Brain pericyte (primary cell): ENCODE measurements around the gene ACSS1.

Experiments
- DNase-seq: peaks from one replicate; pipeline ENCODE4 v3.0.0-alpha.2; 2012; ENCODE audit warnings: low read depth, low spot score

The ACSS1 gene

DNA sequence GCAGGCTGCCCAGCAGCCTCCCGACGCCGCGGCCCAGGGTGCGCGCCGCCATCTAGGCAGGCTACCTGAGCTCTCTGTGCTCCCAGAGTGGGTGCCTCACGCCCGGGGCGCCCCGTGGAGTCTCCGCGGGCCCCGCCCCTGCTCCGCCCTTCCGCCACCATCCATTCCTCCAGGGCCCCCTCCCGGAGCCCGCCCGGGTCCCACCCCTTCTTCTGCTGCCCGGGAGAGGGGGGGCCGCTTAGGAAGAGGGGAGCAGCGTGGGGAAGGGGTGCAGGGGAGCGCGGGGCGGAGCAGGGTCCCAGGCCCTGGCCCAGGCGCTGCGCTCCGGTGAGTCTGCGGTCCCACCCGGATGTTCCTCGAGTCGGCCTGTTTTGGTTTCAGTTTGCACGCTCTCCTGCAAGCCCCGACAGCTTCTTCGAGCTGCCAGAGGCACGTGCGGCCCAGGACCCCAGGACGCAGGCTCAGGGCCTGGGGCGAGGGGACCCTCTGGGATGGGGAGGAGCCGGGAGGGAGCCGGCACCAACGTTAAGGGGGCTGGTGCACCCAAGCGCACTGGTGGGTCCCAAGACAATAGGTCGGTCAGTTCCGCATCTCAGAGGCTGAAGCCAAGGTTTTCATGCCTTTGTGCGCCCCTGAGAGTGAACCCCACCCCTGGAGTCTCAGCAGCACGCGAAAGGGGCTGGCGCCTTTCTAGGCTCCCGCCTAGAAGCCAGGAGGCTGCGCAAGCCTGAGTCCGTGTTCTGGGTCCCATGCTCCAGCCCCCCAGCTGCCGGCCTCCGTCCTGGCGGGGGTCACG, at the start of gene ACSS1:
Gene ACSS1 (minus strand): TSS at position 89 of the 796 bp plus-strand sequence. CDS start 37 bp downstream, at position 52.
- no peak for DNase-seq

DNA sequence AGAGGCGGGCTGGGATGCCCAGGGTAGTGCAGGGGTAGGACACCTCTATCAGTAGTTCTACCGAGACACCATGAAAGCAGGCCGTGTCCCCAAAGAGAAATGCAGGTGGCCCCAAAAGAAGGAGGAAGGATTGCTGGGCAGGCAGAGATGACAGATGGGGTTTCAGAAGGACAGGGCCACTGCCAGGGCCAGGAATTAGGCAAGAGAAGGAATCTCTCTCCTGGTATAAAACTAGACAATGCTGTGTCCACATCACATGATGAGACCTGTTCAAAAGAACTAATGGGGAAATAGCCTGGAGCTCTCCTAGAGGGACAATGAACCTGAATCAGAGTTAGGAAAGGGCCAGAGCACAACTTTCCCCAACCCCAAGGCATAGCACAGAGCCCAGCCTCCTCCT, 45.6 kb upstream of the ACSS1 start:
- no peak for DNase-seq

DNA sequence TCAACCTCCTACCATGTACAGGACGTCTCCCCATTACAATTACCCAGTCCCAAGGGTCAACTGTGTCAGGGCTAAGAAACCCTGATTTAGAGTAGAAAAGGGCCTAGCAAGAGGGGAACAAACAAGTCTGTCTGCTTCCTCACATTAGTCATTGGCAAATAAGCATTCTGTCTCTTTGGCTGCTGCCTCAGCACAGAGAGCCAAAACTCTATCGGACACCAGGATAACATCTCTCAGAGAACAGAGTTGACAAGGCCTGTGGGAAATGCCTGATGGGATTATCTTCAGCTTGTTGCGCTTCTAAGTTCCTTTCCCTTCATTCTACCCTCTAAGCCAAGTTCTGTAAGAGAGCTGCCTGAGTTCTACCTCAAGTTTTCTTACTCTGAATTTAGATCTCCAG, 43.0 kb upstream of the ACSS1 start:
- DNase-seq = no peak

DNA sequence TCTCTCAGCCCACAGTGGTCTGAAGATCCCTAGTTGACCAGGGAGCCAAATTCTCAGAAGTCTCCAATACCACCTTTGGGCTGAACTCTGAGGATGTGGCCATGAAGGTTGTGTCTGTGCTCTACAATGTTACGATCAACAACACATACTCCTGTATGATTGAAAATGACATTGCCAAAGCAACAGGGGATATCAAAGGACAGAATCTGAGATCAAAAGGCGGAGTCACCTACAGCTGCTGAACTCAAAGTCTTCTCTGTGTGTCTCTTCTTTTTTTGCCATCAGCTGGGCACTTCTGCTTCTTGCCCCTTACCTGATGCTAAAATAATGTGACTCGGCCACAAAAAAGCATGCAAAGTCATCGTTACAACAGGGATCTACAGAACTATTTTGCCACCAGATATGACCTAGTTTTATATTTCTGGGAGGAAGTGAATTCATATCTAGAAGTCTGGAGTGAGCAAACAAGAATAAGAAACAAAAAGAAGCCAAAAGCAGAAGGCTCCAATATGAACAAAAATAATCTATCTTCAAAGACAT, 41.7 kb upstream of the ACSS1 start:
- no peak for DNase-seq

DNA sequence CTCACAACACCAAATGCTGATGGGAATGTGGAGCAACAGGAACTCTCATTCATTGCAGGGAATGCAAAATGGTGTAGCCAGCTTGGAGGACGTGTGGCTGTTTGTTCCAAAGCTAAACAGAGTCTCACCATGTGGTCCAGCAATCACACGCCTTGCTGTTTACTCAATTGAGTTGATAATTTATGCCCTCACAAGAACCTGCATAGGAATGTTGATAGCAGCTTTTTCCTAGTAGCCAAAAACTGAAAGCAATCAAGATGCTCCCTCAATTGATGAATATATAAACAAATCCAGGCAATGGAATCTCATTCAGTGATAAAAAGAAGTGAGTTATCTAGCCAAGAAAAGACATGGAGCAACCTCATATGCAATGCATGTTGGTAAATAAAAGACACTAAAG, 39.6 kb upstream of the ACSS1 start:
- DNase-seq = no peak

DNA sequence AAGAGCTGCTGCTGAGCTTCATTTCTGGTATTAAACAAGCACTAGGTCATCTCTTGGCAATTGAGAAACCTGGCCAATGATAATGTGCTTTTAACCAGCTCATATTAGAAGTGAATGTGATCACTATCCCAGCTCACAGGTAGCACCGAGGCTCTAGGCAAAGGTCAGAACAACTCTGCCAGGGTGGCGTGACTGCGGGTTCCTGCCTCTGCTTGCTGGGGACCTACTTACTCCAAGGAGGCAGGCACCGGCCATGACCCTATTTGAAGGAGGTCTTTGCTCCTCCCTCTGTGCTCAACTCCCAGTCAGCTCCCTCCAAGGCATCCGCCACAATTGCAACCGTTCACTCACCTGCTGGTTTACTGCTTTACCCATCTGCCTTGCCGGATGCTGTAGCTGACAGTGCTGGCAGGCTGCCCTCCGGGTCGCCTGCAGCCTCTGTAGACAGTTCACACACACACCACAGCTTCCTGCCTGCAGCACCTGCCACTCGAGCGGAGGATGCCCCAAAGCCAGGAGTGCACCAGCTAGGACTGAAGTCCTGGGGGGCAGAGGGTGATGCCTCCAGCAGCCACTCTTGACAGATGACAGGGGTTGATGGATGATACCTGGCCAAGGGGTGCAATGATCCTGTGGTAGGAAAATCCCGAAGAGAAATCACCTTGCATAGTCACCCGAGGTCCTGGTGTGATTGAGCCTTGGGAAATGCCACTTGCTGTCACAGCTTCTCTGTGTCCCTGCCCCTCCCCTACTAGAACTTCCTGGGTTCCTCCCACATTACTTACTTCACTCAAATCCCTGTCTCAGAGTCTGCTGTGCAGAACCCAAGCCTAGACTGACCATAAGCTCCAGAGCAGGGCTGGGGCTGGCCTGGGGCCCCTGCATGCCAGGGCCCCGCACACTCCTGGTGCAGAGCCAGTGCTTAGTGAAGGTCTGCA, 32.8 kb upstream of the ACSS1 start:
- no peak for DNase-seq

DNA sequence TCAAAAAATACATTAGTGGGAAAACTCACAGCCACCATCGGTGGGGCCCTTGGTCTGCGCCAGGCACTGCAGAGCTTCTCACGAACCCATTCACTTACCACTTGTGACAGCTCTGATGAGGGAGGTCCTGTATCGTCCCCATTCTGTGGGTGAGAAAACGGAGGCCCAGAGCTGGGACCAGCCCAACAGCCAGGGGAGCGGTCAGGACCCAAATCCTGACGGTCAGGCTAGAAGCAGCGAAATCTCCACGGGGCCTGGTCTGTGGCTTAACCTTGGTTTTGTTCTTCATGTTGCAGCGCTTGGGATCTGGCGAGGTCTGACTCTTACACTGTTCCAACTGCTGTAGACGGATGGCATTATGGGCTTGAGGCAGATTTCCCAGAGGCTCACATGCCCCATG, 31.7 kb upstream of the ACSS1 start:
- no peak for DNase-seq

DNA sequence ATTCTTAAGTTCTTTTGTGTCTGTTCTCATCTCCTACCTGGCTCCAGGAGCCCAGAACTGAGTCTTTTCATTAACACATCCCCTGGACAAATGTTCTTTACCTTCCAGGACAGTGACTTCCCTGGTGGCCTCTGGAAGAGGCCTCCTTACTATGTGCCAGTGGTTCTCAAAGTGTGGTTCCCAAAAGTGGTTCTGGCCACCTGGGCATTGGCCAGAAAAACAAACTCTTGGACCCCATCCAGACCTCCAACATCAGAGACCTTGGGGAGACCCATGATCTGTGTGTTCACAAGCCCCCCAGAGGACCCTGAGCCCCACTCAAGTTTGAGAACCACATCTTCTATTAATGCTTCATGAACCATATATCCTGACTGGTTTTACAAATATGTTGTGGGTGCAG, 31.2 kb upstream of the ACSS1 start:
- no peak for DNase-seq

DNA sequence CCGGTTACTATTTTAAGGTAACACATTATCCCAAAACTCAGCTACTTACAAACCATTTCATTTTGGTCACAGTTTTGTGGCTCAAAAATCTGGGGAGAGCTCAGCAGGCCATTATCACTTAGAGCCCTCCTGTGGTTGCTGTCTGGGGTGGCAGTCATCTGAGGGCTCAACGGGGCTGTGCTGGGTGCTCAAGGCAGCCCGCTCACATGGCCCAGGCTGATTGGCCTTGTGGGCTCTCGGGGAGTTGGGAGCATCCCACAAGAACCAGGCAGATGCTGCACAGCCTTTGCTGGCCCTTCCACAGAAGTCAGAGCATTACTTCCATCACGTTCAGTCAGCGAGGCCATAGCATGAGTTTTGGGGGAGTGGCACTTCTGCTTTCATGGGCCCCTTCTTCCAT, 30.3 kb upstream of the ACSS1 start:
- no peak for DNase-seq

DNA sequence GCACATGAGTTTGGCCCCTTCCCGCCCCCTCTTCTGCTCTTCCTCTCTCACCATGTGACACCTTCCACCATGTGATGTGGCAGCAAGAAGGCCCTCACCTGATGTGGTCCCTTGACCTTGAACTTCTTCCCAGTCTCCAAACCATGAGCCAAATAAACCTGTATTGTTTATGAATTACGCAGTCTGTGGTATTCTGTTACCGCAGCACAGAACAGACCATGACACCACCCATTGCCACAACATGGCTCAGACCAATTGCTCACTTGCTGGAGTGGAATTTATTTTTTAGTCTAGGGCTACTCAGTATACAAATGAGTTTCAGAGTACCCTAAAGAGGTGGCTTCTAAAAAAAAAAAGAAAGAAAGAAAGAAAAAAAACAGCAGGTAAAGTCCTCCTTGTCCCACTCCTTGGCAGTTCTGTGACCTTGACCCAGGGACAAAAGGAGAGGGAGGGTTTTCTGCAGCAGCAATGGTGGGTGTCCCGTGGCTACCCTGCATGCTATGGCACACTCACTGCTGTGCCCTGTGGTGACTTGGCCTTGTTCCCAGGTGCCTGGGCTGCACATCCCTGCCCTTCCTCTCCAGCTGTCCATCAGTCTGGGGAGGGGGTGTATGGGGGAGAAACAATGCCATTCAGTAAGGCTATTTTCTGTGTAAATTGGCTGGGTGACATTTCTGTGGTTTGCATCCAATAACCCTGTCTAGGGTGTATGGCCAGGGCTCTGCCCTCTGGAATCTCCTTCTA, 29.4 kb upstream of the ACSS1 start:
- DNase-seq = no peak

DNA sequence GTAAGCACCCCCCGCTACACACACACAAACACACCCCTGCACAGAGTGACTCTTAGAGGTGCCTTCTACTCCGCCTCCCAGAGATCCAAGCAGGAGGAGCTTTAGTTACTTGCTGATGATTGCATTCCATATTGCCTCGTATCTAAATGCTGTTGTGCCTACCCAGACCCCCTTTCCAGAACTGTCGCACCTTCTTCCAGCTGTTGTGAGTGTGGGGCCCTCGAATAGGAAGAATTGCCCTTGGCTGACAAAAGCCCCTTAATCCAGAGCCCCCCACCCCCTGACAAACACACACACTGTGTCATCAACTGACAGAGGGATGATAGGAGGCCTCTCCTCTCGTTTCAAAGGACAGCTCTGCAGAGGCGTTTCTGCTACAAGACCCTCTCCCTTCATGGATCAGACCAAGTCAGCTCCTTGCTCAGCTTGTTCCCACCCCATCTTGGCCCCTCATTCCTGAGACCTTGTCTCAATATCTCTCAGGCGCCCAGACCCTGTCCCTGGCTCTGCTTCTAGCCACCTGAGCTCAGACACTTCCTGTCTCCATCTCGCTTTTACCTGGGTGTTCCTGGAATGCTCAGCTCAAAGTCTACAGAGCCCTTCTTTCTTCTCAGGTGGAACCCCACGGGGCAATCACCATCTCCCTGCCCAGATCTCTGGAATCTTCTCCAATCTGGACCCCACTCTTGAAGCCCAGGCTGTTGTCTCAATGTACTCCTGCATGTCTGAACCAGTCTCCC, 28.0 kb upstream of the ACSS1 start:
- DNase-seq = no peak

DNA sequence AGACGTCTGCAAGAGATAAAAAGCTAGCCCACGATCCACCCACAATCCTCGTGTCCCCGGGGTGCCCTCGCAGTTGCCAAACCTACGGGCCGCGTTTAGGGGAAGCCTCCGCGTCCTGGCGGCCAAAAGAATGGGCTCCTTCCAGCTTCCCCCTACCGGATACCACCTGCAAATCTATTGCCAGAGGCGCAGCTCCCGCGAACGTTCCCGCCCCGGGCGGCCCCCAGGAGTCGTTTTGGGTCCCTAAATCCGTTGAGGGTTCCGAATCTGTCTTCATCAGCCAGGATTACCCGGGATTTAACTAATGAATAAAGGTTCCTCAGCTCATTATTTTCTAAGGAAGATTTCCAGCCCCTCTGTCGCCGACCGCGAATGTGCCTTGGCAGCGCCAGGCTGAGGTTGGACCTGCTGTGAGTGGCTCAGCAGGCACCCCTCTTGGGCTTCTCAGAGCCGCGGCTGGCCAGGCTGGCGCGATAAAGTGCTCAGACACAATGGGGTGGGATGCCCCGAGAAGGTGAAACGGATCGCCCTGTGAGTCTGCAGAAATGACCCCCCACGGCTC, 26.8 kb upstream of the ACSS1 start:
- DNase-seq = no peak

DNA sequence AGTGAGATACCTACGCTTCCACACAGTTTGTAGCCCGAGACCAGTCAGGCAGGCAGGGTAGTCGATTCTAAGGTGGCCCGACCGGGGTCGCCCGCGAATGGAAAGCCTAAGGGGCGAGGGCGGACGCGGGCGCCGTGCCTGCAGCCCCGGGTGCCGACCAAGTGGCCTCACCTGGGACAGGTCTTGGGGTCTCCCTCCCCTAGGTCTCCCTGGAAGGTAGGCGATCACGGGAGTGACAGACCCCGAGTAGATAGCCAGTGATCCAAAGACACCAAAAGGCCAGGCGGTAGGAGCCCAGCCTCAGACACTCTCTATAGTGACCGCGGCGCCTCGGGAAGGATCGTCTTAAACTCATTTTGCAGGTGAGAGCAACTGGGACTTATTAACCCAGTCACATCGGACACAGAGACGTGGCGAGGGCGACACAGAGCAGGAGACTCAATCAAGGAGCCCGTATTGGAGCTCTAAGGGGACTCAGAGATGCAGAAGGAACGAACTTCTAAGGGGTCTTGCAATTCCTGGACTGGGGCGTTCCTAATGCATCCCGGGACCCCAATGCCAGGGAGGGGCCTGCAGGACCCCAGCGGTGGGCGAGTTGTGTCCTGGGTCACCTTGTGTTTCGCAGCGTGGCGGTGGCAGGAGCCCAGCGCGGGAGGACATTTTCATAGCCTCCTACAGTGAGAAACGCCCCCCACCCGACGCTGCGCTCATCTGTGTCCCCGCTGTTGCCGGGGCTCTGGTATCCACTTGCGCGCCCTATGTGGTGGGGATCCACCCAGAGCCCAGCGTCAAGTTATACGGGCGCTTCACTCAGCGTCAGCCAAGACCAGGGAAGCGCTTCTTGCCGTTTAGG, 26.1 kb upstream of the ACSS1 start:
- DNase-seq = no peak

DNA sequence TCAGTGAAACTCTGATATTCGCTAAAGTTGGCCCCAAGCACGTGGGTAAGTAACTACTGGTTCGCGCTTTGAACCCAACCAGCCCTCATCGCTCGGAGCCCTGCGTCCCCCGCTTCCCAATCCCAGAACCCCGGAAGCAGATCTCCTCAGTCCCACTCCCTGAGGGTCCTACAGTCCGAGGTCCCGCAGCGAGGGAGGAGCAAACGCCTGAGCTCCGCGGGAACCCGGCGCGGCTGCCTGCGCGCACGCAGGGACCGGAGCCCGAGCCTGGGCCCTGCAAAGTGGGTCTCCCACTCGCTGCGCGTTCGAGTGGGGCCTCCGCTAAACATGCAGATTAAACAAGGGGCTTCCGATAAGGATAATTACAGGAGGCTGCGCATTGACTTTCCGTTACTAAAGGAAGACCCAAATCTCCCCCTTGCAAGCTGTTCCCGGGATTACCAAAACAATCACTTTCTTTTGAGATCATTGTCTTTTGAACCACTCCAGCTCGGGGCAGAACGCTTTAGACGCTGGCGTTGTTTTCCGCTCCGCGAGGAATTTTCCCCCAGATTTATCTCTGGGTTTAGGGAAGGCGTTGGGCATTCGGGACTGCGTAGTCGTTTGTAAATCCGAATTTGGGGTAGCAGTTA, 25.3 kb upstream of the ACSS1 start:
- DNase-seq = no peak

DNA sequence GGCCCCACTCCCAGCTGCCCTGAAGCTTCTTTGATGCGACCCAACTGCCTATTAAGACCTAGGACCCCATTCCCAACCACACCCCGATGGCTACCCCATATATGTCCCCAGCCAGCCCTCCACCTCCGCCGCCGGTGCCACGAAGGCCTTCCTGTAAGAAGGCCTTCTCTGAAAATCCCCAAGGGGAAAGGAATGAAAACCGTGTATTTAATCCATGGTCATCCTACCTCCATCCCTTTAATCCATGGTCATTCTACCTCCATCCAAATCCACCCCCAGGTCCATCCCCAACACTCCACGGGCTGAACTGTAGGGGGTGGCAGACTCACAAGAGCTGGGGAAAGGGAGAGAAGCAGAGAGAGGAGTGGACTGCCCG, 24.5 kb upstream of the ACSS1 start:
- no peak for DNase-seq

DNA sequence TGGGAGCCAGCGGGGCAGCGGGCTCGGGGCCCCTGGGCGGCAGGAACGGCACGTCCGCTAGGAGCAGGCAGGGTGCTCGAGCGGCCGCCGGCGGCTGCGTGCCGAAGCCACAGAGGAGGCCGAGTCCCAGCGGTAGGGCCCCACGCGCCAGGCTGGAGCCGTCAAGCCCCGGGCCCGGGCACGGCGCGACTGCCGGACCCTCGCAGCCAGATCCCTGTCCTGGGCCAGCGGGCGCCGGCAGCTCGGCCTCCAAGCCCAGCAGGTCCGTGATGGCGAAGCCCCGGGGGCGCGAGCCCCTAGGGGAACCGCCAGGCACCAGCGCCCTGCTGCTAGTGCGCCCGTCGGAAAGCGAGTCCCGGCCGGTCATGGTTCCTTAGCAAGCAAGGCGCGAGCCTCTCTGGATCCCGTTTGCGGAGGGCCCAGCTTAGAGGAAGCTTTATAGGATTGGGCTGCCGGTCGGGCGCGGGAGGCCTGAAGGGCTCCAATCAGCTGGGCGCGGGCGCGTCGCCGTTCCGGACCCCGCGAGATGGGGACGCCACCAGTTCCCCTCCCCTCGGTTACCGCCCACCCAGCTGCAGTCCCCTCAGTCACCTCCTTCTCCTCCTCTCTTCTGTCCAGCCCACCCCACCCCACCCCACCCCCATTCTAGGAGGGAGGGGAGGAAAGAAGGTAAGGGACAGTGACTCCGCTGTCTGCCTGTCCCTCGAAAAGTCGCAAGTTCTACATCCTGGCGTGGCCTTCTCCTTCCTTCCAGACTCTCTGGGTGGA, 24.0 kb upstream of the ACSS1 start, which contains the start of gene VSX1:
Gene VSX1 (minus strand): TSS at position 412 of the 768 bp plus-strand sequence. CDS start 45 bp downstream, at position 367.
- no peak for DNase-seq

DNA sequence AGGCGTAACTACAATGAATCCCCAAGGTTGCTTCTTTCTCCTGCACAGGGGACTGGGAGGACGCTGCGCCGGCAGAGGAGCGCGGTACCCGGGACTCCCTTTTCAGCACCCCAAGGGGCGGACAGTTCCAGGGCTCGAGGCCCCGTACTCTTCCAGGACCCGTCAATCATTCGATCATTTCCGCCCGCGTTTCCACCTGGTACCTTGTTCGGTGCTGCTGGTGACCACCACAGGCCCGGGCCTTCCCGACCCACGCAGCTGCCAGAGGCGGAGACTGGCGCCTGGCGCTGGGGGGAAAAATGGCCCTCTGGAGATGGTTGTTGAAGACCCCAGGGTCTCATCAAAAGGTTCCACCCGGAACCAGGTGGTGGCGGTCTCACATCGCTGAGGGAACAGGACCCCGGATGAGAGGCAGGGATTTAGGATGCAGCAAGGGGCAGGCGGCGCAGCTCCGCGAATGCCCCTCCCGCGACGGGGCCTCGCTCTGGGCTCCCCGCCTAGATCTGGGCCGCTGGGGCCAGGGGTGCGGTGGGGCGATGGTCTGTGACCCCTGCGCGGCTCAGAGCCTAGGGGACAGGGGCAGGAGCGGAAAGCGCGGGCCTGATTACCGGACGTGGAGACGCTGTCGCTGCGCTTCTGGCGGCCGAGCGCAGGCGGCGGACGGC, 23.3 kb upstream of the ACSS1 start:
- no peak for DNase-seq

DNA sequence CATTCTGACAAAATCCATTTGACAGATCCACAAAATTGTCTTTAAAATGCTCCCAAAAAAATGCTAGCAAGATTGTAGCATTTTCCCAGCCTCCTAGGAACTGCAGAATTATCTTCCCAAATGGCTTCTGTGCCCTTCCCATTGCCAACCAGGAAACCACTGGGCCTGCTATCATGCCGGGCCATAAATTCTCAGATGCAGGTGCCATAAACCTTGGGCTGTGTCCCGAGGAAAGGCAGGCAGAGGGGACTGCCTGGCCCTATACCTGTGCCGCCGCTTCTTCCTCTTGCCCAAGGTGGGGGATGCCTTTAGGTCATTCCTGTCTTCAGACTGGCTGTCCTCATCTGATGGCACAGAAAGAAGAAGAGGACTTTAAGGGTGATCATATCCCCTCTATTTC, 21.2 kb upstream of the ACSS1 start:
- no peak for DNase-seq
